Measurements from ENCODE around the gene SETD2.
A peak's percentile ranks its signal among the peaks of the same experiment; 100 is the strongest.
"Not testable (repeated sequence)": the region's sequence is repeated elsewhere in the genome, so short reads cannot be mapped to it uniquely, and the experiment has no call there.

The SETD2 gene

GRCh38 chr3:47152578-47152977 is 11.3 kb downstream of the SETD2 start:
- DNase-seq (ENCODE audit: low spot score), result no peak

- no peak for DNase-seq (ENCODE audit: low spot score)
Observed at GRCh38 chr3:47151836-47152235, 12.1 kb downstream of the SETD2 start.

GRCh38 chr3:47149339-47149933 is 14.5 kb downstream of the SETD2 start:
- DNase-seq (ENCODE audit: low spot score), result no peak

GRCh38 chr3:47145272-47145671 is 18.6 kb downstream of the SETD2 start:
- DNase-seq (ENCODE audit: low spot score), result no peak

GRCh38 chr3:47143068-47143467 is 20.8 kb downstream of the SETD2 start:
- DNase-seq (ENCODE audit: low spot score), result no peak

GRCh38 chr3:47142536-47142935 is 21.4 kb downstream of the SETD2 start:
- not testable (repeated sequence) for DNase-seq (ENCODE audit: low spot score)

- peak; percentile 30 for DNase-seq (ENCODE audit: low spot score)
Observed at GRCh38 chr3:47140973-47141461, 22.9 kb downstream of the SETD2 start.

GRCh38 chr3:47140553-47140952 is 23.4 kb downstream of the SETD2 start:
- not testable (repeated sequence) for DNase-seq (ENCODE audit: low spot score)

GRCh38 chr3:47134311-47134710 is 29.6 kb downstream of the SETD2 start:
- no peak for DNase-seq (ENCODE audit: low spot score)

- DNase-seq (ENCODE audit: low spot score), result no peak
Observed at GRCh38 chr3:47133641-47134040, 30.3 kb downstream of the SETD2 start.

- no peak for DNase-seq (ENCODE audit: low spot score)
Observed at GRCh38 chr3:47130557-47130956, 33.4 kb downstream of the SETD2 start.

GRCh38 chr3:47128137-47128536 is 35.8 kb downstream of the SETD2 start:
- no peak for DNase-seq (ENCODE audit: low spot score)

- no peak for DNase-seq (ENCODE audit: low spot score)
Observed at GRCh38 chr3:47123857-47124256, 40.1 kb downstream of the SETD2 start.

GRCh38 chr3:47121409-47121808 is 42.5 kb downstream of the SETD2 start:
- DNase-seq (ENCODE audit: low spot score), result no peak

- no peak for DNase-seq (ENCODE audit: low spot score)
Observed at GRCh38 chr3:47120138-47120537, 43.8 kb downstream of the SETD2 start.

GRCh38 chr3:47119387-47119786 is 44.5 kb downstream of the SETD2 start:
- DNase-seq (ENCODE audit: low spot score), result not testable (repeated sequence)

- no peak for DNase-seq (ENCODE audit: low spot score)
Observed at GRCh38 chr3:47117807-47118364, 46.0 kb downstream of the SETD2 start.

- DNase-seq (ENCODE audit: low spot score), result not testable (repeated sequence)
Observed at GRCh38 chr3:47115524-47115923, 48.4 kb downstream of the SETD2 start.

- no peak for DNase-seq (ENCODE audit: low spot score)
Observed at GRCh38 chr3:47113669-47114365, 50.1 kb downstream of the SETD2 start.

- DNase-seq (ENCODE audit: low spot score), result no peak
Observed at GRCh38 chr3:47112997-47113396, 50.9 kb downstream of the SETD2 start.

- no peak for DNase-seq (ENCODE audit: low spot score)
Observed at GRCh38 chr3:47109393-47109792, 54.5 kb downstream of the SETD2 start.

GRCh38 chr3:47108546-47108945 is 55.4 kb downstream of the SETD2 start:
- no peak for DNase-seq (ENCODE audit: low spot score)

GRCh38 chr3:47104259-47104658 is 59.7 kb downstream of the SETD2 start:
- DNase-seq (ENCODE audit: low spot score), result no peak
